Measurements from ENCODE around the gene DNAH2.

The DNAH2 gene

GRCh38 chr17:7838090-7839075 is 120.8 kb downstream of the DNAH2 start:
- DNase-seq (ENCODE audit: low read depth) = no peak
- H3K4me3 ChIP-seq (ENCODE audit: low read length) = peak overlapping the region; percentile 64
- no peak for TF ChIP-seq CTCF (conservative IDR thresholded peaks at IDR 0.05; ENCODE audit: low read depth, low read length)

GRCh38 chr17:7839190-7839875 is 121.8 kb downstream of the DNAH2 start:
- DNase-seq (ENCODE audit: low read depth) = no peak
- no peak for TF ChIP-seq CTCF (conservative IDR thresholded peaks at IDR 0.05; ENCODE audit: low read depth, low read length)
- H3K4me3 ChIP-seq (ENCODE audit: low read length) = no peak overlapping the region

GRCh38 chr17:7839876-7840261 is 122.3 kb downstream of the DNAH2 start:
- H3K4me3 ChIP-seq (ENCODE audit: low read length) = no peak overlapping the region

GRCh38 chr17:7840441-7840840 is 122.9 kb downstream of the DNAH2 start:
- H3K4me3 ChIP-seq (ENCODE audit: low read length) = no peak overlapping the region
- TF ChIP-seq CTCF (conservative IDR thresholded peaks at IDR 0.05; ENCODE audit: low read depth, low read length) = no peak
- DNase-seq (ENCODE audit: low read depth) = no peak

More at GRCh38 chr17:7839876-7840261, 122.3 kb downstream of the DNAH2 start:
- no peak for DNase-seq (ENCODE audit: low read depth)
- TF ChIP-seq CTCF (conservative IDR thresholded peaks at IDR 0.05; ENCODE audit: low read depth, low read length) = no peak

- no peak for TF ChIP-seq CTCF (conservative IDR thresholded peaks at IDR 0.05; ENCODE audit: low read depth, low read length)
- DNase-seq (ENCODE audit: low read depth) = no peak
- no peak overlapping the region for H3K4me3 ChIP-seq (ENCODE audit: low read length)
Observed at GRCh38 chr17:7840875-7841274, 123.3 kb downstream of the DNAH2 start.

- peak; percentile 66 for DNase-seq (ENCODE audit: low read depth)
- TF ChIP-seq CTCF (conservative IDR thresholded peaks at IDR 0.05; ENCODE audit: low read depth, low read length) = no peak
- H3K4me3 ChIP-seq (ENCODE audit: low read length) = peak overlapping the region; percentile 82
Observed at GRCh38 chr17:7841396-7841914, 123.9 kb downstream of the DNAH2 start.

All from retinal pigment epithelial cell (primary cell).